HEK293 (cell line): ENCODE data around the gene LAMC3.

Source experiments
- CTCF ChIP-seq: fragments of 450-650 bp; formaldehyde crosslinking; IDR thresholded peaks from 2 replicates; pipeline ENCODE4 v1.5.1; 2016; ENCODE audit warnings: missing biosample characterization, missing genetic modification characterization
- GFI1B ChIP-seq: fragments of 450-650 bp; formaldehyde crosslinking; IDR thresholded peaks from 2 replicates; pipeline ENCODE4 v1.5.1; 2016; ENCODE audit warnings: missing biosample characterization, missing genetic modification characterization
- HOXD13 ChIP-seq: sonication (generic); formaldehyde crosslinking; IDR thresholded peaks from 2 replicates; pipeline ENCODE4 v1.8.0; 2022; ENCODE audit warnings: missing genetic modification reagents, borderline replicate concordance
- PRDM2 ChIP-seq: fragments of 450-650 bp; formaldehyde crosslinking; IDR thresholded peaks from 2 replicates; pipeline ENCODE4 v1.5.1; 2016; ENCODE audit warnings: missing biosample characterization, missing genetic modification characterization, borderline replicate concordance
- SCRT1 ChIP-seq: fragments of 450-650 bp; formaldehyde crosslinking; IDR thresholded peaks from 2 replicates; pipeline ENCODE4 v1.5.1; 2016; ENCODE audit warnings: missing biosample characterization, missing genetic modification characterization, borderline replicate concordance
- ZBTB1 ChIP-seq: fragments of 450-650 bp; formaldehyde crosslinking; IDR thresholded peaks from 2 replicates; pipeline ENCODE4 v1.5.1; 2016; ENCODE audit warnings: missing biosample characterization, missing genetic modification characterization
- ZBTB11 ChIP-seq: fragments of 450-650 bp; formaldehyde crosslinking; conservative IDR thresholded peaks from 2 replicates; pipeline ENCODE4 v1.5.1; 2016; ENCODE audit warnings: low read depth, missing biosample characterization, missing genetic modification characterization
- ZBTB17 ChIP-seq: fragments of 450-650 bp; formaldehyde crosslinking; IDR thresholded peaks from 2 replicates; pipeline ENCODE4 v1.5.1; 2016; ENCODE audit warnings: missing biosample characterization, missing genetic modification characterization
- ZBTB20 ChIP-seq: fragments of 450-650 bp; formaldehyde crosslinking; IDR thresholded peaks from 2 replicates; pipeline ENCODE4 v1.5.1; 2016; ENCODE audit warnings: missing biosample characterization, missing genetic modification characterization
- ZFP37 ChIP-seq: fragments of 450-650 bp; formaldehyde crosslinking; IDR thresholded peaks from 2 replicates; pipeline ENCODE4 v1.5.1; 2016; ENCODE audit warnings: missing biosample characterization, missing genetic modification characterization
- ZIC2 ChIP-seq: fragments of 450-650 bp; formaldehyde crosslinking; IDR thresholded peaks from 2 replicates; pipeline ENCODE4 v1.5.1; 2016; ENCODE audit warnings: missing biosample characterization, missing genetic modification characterization
- ZNF133 ChIP-seq: fragments of 450-650 bp; formaldehyde crosslinking; IDR thresholded peaks from 2 replicates; pipeline ENCODE4 v1.5.1; 2016; ENCODE audit warnings: missing biosample characterization, missing genetic modification characterization
- ZNF155 ChIP-seq: fragments of 450-650 bp; formaldehyde crosslinking; IDR thresholded peaks from 2 replicates; pipeline ENCODE4 v1.5.1; 2016; ENCODE audit warnings: missing biosample characterization, missing genetic modification characterization
- ZNF16 ChIP-seq: fragments of 450-650 bp; formaldehyde crosslinking; IDR thresholded peaks from 2 replicates; pipeline ENCODE4 v1.5.1; 2016; ENCODE audit warnings: low read depth, missing biosample characterization, missing genetic modification characterization
- ZNF221 ChIP-seq: fragments of 450-650 bp; formaldehyde crosslinking; IDR thresholded peaks from 2 replicates; pipeline ENCODE4 v1.5.1; 2017; ENCODE audit warnings: missing biosample characterization, missing genetic modification characterization, borderline replicate concordance
- ZNF239 ChIP-seq: fragments of 450-650 bp; formaldehyde crosslinking; IDR thresholded peaks from 2 replicates; pipeline ENCODE4 v1.5.1; 2016; ENCODE audit warnings: missing biosample characterization, missing genetic modification characterization
- ZNF426 ChIP-seq: fragments of 450-650 bp; formaldehyde crosslinking; IDR thresholded peaks from 2 replicates; pipeline ENCODE4 v1.5.1; 2017; ENCODE audit warnings: missing biosample characterization, missing genetic modification characterization, mild to moderate bottlenecking, inconsistent platforms, moderate library complexity
- ZNF560 ChIP-seq: fragments of 450-650 bp; formaldehyde crosslinking; IDR thresholded peaks from 2 replicates; pipeline ENCODE4 v1.5.1; 2017; ENCODE audit warnings: missing biosample characterization, missing genetic modification characterization, borderline replicate concordance
- ZNF580 ChIP-seq: fragments of 450-650 bp; formaldehyde crosslinking; IDR thresholded peaks from 2 replicates; pipeline ENCODE4 v1.5.1; 2016; ENCODE audit warnings: missing biosample characterization, missing genetic modification characterization
- ZNF596 ChIP-seq: fragments of 450-650 bp; IDR thresholded peaks from 2 replicates; pipeline ENCODE4 v1.5.0; 2018; ENCODE audit warnings: missing biosample characterization, mild to moderate bottlenecking, missing genetic modification characterization, moderate library complexity
- ZNF600 ChIP-seq: fragments of 450-650 bp; formaldehyde crosslinking; IDR thresholded peaks from 2 replicates; pipeline ENCODE4 v1.5.1; 2016; ENCODE audit warnings: missing biosample characterization, missing genetic modification characterization
- ZNF658 ChIP-seq: fragments of 450-650 bp; formaldehyde crosslinking; IDR thresholded peaks from 2 replicates; pipeline ENCODE4; 2016; ENCODE audit warnings: missing biosample characterization, missing genetic modification characterization
- ZNF660 ChIP-seq: fragments of 450-650 bp; IDR thresholded peaks from 2 replicates; pipeline ENCODE4 v1.5.1; 2018; ENCODE audit warnings: missing biosample characterization, mild to moderate bottlenecking, missing genetic modification characterization
- ZNF777 ChIP-seq: fragments of 450-650 bp; formaldehyde crosslinking; IDR thresholded peaks from 2 replicates; pipeline ENCODE4 v1.5.1; 2017; ENCODE audit warnings: missing biosample characterization, missing genetic modification characterization, borderline replicate concordance

Gene LAMC3

GRCh38 chr9:131125288-131126058 is 116.5 kb downstream of the LAMC3 start, which contains the start of gene NUP214 (continued):
- TF ChIP-seq ZNF560 (tag by site-specific recombination) (no peak), ZNF580 (tag by site-specific recombination) (peak; percentile 45; the same call in 1 of the 2 replicates), ZNF426 (no peak), ZNF658 (tag by site-specific recombination) (no peak), ZBTB1 (tag by site-specific recombination) (no peak), ZBTB11 (peak; percentile 95), ZBTB20 (tag by site-specific recombination) (peak; percentile 49; the same call in 1 of the 2 replicates), ZNF660 (tag by site-specific recombination) (peak; percentile 30; the same call in 1 of the 2 replicates), SCRT1 (no peak), PRDM2 (tag by site-specific recombination) (no peak), CTCF (tag by site-specific recombination) (no peak), ZNF16 (tag by site-specific recombination) (no peak), ZNF596 (tag by site-specific recombination) (no peak), ZNF600 (tag by site-specific recombination) (0 out of 2 replicates have a peak, but pooled peaks have one; percentile 2), ZNF221 (tag by site-specific recombination) (no peak), ZIC2 (peak; percentile 24; the same call in 1 of the 2 replicates), ZFP37 (peak; percentile 95), ZNF239 (tag by site-specific recombination) (no peak), ZNF777 (peak; percentile 91; the same call in 1 of the 2 replicates), HOXD13 (no peak), ZNF133 (no peak), ZBTB17 (peak; percentile 97), GFI1B (tag by site-specific recombination) (no peak), ZNF155 (tag by site-specific recombination) (no peak)
